Measurements from ENCODE around the gene PRR5L.

Gene PRR5L

GRCh38 chr11:36447514-36447913 is 151.4 kb downstream of the PRR5L start:
- DNase-seq, result no peak

- no peak for DNase-seq
These were observed 151.9 kb downstream of the PRR5L start for GRCh38 chr11:36447947-36448346.

- no peak for DNase-seq
These were observed 153.5 kb downstream of the PRR5L start for GRCh38 chr11:36449561-36450096.

- DNase-seq, result no peak
These were observed 154.1 kb downstream of the PRR5L start for GRCh38 chr11:36450110-36450572.

GRCh38 chr11:36451045-36451444 is 155.0 kb downstream of the PRR5L start:
- DNase-seq, result no peak

- no peak for DNase-seq
These were observed 155.6 kb downstream of the PRR5L start for GRCh38 chr11:36451681-36452080.

- no peak for DNase-seq
These were observed 156.3 kb downstream of the PRR5L start for GRCh38 chr11:36452236-36452940.

- no peak for DNase-seq
These were observed 156.9 kb downstream of the PRR5L start for GRCh38 chr11:36452961-36453360.

- DNase-seq, result no peak
These were observed 157.6 kb downstream of the PRR5L start for GRCh38 chr11:36453678-36454077.

- no peak for DNase-seq
These were observed 158.5 kb downstream of the PRR5L start for GRCh38 chr11:36454551-36454940.

GRCh38 chr11:36454941-36455631 is 159.0 kb downstream of the PRR5L start:
- DNase-seq, result no peak

GRCh38 chr11:36455658-36456111 is 159.6 kb downstream of the PRR5L start:
- no peak for DNase-seq

- no peak for DNase-seq
These were observed 160.1 kb downstream of the PRR5L start for GRCh38 chr11:36456156-36456555.

- DNase-seq, result no peak
These were observed 162.2 kb downstream of the PRR5L start for GRCh38 chr11:36458129-36458915.

- no peak for DNase-seq
These were observed 163.0 kb downstream of the PRR5L start for GRCh38 chr11:36459046-36459445.

GRCh38 chr11:36460220-36460619 is 164.1 kb downstream of the PRR5L start:
- no peak for DNase-seq

GRCh38 chr11:36462321-36462720 is 166.2 kb downstream of the PRR5L start:
- DNase-seq, result no peak

GRCh38 chr11:36463781-36464180 is 167.7 kb downstream of the PRR5L start:
- DNase-seq, result no peak

- DNase-seq, result no peak
These were observed 168.6 kb downstream of the PRR5L start for GRCh38 chr11:36464720-36465119.

- no peak for DNase-seq
These were observed 169.5 kb downstream of the PRR5L start for GRCh38 chr11:36465449-36466163.

GRCh38 chr11:36467012-36467411 is 170.9 kb downstream of the PRR5L start:
- no peak for DNase-seq

GRCh38 chr11:36467916-36468315 is 171.8 kb downstream of the PRR5L start:
- DNase-seq, result no peak

- no peak for DNase-seq
These were observed 173.0 kb downstream of the PRR5L start for GRCh38 chr11:36469063-36469462.
